ENCODE data around the gene SEC11C. TPM values are rescaled to one million over a fixed set of nuclear protein-coding genes. Genes with fewer than 3 reads are reported as not detected.

SEC11C gene
- total RNA-seq, 3 donors from 2014 or later: 11.5 to 44.1 (median 38.7) TPM

DNA sequence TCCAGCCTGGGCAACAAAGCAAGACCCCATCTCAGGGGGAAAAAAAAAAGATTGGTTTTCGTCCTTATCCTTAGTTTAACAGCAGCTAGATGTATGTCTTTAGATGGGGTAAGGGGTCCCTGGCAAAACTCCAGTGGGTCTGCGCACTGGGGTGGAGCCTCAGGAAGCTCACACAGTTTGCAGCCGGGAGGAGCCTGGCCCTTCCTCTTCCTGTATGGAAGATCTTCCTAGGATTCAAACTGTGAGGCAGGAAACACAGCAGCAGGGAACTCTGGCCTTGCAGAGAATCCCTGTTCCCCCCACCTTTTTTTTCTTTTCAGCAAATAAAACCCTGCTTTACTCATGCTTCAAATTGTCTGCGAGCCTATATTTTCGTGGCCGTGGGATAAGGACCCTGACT is 67.8 kb downstream of the SEC11C start:
- H3K36me3 ChIP-seq: no peaks in the 10 kb centered on the region
- H3K4me3 ChIP-seq: no peak overlapping the region
- no peak for TF ChIP-seq POLR2A (IDR thresholded peaks at IDR 0.05)
- no peak for TF ChIP-seq POLR2AphosphoS5 (IDR thresholded peaks at IDR 0.05)
- TF ChIP-seq, protein P1, sequence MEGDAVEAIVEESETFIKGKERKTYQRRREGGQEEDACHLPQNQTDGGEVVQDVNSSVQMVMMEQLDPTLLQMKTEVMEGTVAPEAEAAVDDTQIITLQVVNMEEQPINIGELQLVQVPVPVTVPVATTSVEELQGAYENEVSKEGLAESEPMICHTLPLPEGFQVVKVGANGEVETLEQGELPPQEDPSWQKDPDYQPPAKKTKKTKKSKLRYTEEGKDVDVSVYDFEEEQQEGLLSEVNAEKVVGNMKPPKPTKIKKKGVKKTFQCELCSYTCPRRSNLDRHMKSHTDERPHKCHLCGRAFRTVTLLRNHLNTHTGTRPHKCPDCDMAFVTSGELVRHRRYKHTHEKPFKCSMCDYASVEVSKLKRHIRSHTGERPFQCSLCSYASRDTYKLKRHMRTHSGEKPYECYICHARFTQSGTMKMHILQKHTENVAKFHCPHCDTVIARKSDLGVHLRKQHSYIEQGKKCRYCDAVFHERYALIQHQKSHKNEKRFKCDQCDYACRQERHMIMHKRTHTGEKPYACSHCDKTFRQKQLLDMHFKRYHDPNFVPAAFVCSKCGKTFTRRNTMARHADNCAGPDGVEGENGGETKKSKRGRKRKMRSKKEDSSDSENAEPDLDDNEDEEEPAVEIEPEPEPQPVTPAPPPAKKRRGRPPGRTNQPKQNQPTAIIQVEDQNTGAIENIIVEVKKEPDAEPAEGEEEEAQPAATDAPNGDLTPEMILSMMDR (IDR thresholded peaks at IDR 0.05): no peak
- H3K9me3 ChIP-seq: no peaks in the 10 kb centered on the region
- DNase-seq (ENCODE audit: low spot score in 2 of 2): no peak
- H3K4me1 ChIP-seq: no peaks in the 10 kb centered on the region
- intact Hi-C loops (cut with DNase I; ENCODE audit: low total_unique reads): loop anchor here (5.0 kb wide), 1 partner anchor 695 kb away; no protein-coding TSS in a partner anchor
- no peaks in the 10 kb centered on the region for H3K27me3 ChIP-seq
- no peak overlapping the region for H3K27ac ChIP-seq

Other genes starting within 250 kb of the SEC11C start
- gene GRP, start 80.3 kb downstream of the SEC11C start, total RNA-seq: 1 to 10 TPM in 2 of 3 donors, not detected in 1; 1.6 to 4.7 TPM
- gene RAX, start 133.6 kb downstream of the SEC11C start, total RNA-seq: not detected
- gene CPLX4, start 178.8 kb downstream of the SEC11C start, total RNA-seq: not detected
- 100 to 1,000 TPM in 1 of 3 donors, 10 to 100 TPM in 2; 86.9 to 110 (median 95.7) TPM for gene LMAN1, start 219.4 kb downstream of the SEC11C start, total RNA-seq

All from breast epithelium (tissue), 4 donors.